ENCODE measurements around the gene CACNA1H. TPM values are rescaled to one million over a fixed set of nuclear protein-coding genes. Genes with fewer than 3 reads are reported as not detected.

Gene CACNA1H
- total RNA-seq, 1 experiment from 2014 or later: 24.3 TPM

DNA sequence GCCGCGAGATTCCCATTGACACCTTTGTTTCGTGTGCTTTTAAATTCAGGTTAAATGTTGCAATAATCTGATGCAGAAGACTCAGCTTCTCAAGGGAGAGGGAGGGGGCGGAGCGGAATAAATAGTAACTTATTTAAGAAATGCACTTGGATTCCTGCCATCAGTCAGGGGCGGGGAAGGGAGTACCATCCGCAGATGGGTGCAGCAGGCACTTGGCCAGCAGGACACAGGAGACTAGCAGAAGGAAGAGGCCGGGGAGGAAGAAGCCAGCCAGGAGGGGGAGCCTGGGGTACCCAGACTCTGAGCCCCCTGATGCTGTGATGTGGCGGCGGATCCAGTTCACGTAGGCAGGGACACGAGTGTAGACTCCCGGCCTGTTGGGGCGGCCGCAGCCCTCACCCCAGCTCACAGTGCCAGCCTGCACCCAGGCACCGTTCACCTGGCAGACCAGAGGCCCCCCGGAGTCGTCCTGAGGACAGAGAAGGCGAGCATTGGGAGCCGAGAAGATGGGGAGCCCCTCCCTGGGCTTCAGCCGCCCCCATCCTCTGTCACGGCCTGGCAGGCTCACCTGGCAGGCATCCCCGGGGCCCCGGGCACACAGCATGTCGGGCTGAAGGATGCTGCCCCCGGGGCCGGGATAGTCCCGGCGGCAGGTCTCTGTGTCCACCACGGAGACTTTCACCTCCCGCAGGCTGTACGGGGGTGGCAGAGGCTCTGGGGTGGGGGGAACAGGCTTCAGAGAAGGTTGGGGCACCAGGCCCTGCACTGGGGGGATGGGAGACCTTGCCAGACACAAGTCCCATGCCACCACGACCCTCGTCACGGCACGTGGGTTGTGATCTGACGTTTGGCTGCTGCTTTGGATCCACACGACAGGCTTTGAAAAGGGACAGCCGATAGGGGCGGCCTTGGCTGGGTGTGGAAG, 69.0 kb downstream of the CACNA1H start:
- DNase-seq (ENCODE audit: low read depth, low spot score): no peak
- no peaks in the 10 kb centered on the region; a peak in 1 of 4 replicates for H3K36me3 ChIP-seq (ENCODE audit: control insufficient read depth in 1 of 2, insufficient read depth in 2 of 2, low read length in 2 of 2)
- H3K4me2 ChIP-seq (ENCODE audit: low read length): no peak overlapping the region

More for the DNA sequence above, 69.0 kb downstream of the CACNA1H start:
- intact Hi-C loops (cut with micrococcal nuclease): no loop called here
- BruUV-seq (replicated peaks): no TSS peak
- H2AFZ ChIP-seq (ENCODE audit: low read depth, low read length, poor library complexity, severe bottlenecking): no peak overlapping the region
- H3K27ac ChIP-seq (ENCODE audit: low read depth, low read length): no peak overlapping the region
- H3K4me3 ChIP-seq (replicated peaks in 1 of 2; ENCODE audit: low read depth in 1 of 2, low read length in 2 of 2): no peak overlapping the region
- ChIA-PET CTCF (no interaction called here), RAD21 (ENCODE audit: low non-redundant PET in 1 of 2, low total read pairs in 2 of 2, uncharacterized antibody in 2 of 2, unreplicated experiment in 2 of 2) (interaction anchor here in 1 of 2 experiments (0.6 kb wide), 1 partner anchor 145 kb away, joined by 3 read pairs; no protein-coding TSS in a partner anchor), POLR2A (no interaction called here)
- H3K9ac ChIP-seq (ENCODE audit: low read length): no peak overlapping the region
- no peaks in the 10 kb centered on the region for H4K20me1 ChIP-seq (ENCODE audit: insufficient read depth)
- H3K9me2 ChIP-seq (ENCODE audit: insufficient read depth): no peaks in the 10 kb centered on the region
- TF ChIP-seq POLR2A (IDR thresholded peaks at IDR 0.05; ENCODE audit: borderline replicate concordance, extremely low read depth, insufficient read depth, insufficient read length): no peak
- TF ChIP-seq ZFX (IDR thresholded peaks at IDR 0.05): no peak
- TF ChIP-seq, protein P1, sequence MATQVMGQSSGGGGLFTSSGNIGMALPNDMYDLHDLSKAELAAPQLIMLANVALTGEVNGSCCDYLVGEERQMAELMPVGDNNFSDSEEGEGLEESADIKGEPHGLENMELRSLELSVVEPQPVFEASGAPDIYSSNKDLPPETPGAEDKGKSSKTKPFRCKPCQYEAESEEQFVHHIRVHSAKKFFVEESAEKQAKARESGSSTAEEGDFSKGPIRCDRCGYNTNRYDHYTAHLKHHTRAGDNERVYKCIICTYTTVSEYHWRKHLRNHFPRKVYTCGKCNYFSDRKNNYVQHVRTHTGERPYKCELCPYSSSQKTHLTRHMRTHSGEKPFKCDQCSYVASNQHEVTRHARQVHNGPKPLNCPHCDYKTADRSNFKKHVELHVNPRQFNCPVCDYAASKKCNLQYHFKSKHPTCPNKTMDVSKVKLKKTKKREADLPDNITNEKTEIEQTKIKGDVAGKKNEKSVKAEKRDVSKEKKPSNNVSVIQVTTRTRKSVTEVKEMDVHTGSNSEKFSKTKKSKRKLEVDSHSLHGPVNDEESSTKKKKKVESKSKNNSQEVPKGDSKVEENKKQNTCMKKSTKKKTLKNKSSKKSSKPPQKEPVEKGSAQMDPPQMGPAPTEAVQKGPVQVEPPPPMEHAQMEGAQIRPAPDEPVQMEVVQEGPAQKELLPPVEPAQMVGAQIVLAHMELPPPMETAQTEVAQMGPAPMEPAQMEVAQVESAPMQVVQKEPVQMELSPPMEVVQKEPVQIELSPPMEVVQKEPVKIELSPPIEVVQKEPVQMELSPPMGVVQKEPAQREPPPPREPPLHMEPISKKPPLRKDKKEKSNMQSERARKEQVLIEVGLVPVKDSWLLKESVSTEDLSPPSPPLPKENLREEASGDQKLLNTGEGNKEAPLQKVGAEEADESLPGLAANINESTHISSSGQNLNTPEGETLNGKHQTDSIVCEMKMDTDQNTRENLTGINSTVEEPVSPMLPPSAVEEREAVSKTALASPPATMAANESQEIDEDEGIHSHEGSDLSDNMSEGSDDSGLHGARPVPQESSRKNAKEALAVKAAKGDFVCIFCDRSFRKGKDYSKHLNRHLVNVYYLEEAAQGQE (IDR thresholded peaks at IDR 0.05; ENCODE audit: low read depth): no peak
- no peak for TF ChIP-seq FOSL1 (IDR thresholded peaks at IDR 0.05; ENCODE audit: low read depth)
- no peak for TF ChIP-seq EZH2phosphoT487 (IDR thresholded peaks at IDR 0.05; ENCODE audit: borderline replicate concordance)
- TF ChIP-seq, protein P2, sequence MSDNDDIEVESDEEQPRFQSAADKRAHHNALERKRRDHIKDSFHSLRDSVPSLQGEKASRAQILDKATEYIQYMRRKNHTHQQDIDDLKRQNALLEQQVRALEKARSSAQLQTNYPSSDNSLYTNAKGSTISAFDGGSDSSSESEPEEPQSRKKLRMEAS (IDR thresholded peaks at IDR 0.05): no peak
- no peak for TF ChIP-seq CBX3 (IDR thresholded peaks at IDR 0.05; ENCODE audit: low read depth)
- no peaks in the 10 kb centered on the region for H3K4me1 ChIP-seq (ENCODE audit: control insufficient read depth in 1 of 2, insufficient read depth in 2 of 2, low read length in 2 of 2)
- no peaks in the 10 kb centered on the region for H3K27me3 ChIP-seq (ENCODE audit: insufficient read depth, low read length)
- ATAC-seq: no peak
- no peaks in the 10 kb centered on the region for H3K79me2 ChIP-seq (ENCODE audit: insufficient read depth, low read length)
- no peaks in the 10 kb centered on the region for H3K9me3 ChIP-seq (ENCODE audit: control insufficient read depth in 1 of 2, insufficient read depth in 1 of 2, low read depth in 1 of 2, low read length in 2 of 2)
